ENCODE data around the gene KSR2. TPM values are rescaled to one million over a fixed set of nuclear protein-coding genes. Genes with fewer than 3 reads are reported as not detected.

Gene KSR2
- not detected in 2 replicates for polyA plus RNA-seq (2011; rRNA removed)
- not detected in 2 replicates for polyA minus RNA-seq (2011; rRNA and poly(A)+ RNA removed)

- H3K4me3 ChIP-seq (ENCODE audit: low read depth, low read length), result peak within 1 kb of the TSS; percentile 34
- H3K36me3 ChIP-seq (ENCODE audit: control insufficient read depth, insufficient read depth, low read length), result no peaks in the 10 kb centered on the region
- ChIA-PET CTCF (no interaction called here), POLR2A (no interaction called here)
- no peak for DNase-seq (ENCODE audit: low read depth)
- TF ChIP-seq CTCF (IDR thresholded peaks at IDR 0.05; ENCODE audit: insufficient read depth, low read depth, low read length), result no peak
- H3K27me3 ChIP-seq (ENCODE audit: control insufficient read depth, insufficient read depth, low read length), result peaks cover 9% of the 10 kb centered on the region
These were observed at the start of gene KSR2 for GRCh38 chr12:117968826-117969659. TSS of gene KSR2 (minus strand) at chr12:117968990. CDS start at chr12:117968255, 735 bp downstream.

- no peak for TF ChIP-seq CTCF (IDR thresholded peaks at IDR 0.05; ENCODE audit: insufficient read depth, low read depth, low read length)
- no peak for DNase-seq (ENCODE audit: low read depth)
- ChIA-PET POLR2A (no interaction called here), CTCF (no interaction called here)
- no peak overlapping the region for H3K4me3 ChIP-seq (ENCODE audit: low read depth, low read length)
- H3K27me3 ChIP-seq (ENCODE audit: control insufficient read depth, insufficient read depth, low read length), result no peaks in the 10 kb centered on the region
- H3K36me3 ChIP-seq (ENCODE audit: control insufficient read depth, insufficient read depth, low read length), result no peaks in the 10 kb centered on the region; the same call in 1 of the 2 replicates
These were observed 49.1 kb upstream of the KSR2 start for GRCh38 chr12:118017926-118018325.

- CTCF ChIA-PET, result interaction anchor here (1.4 to 1.5 kb wide), 3 partner anchors 16 to 160 kb away, joined by 4 to 5 read pairs (median 4); no protein-coding TSS in a partner anchor
- no peak for TF ChIP-seq CTCF (IDR thresholded peaks at IDR 0.05; ENCODE audit: insufficient read depth, low read depth, low read length)
- peak; percentile 76 for DNase-seq (ENCODE audit: low read depth)
- Histone ChIP-seq H3K4me3 (ENCODE audit: low read depth, low read length) (peak within 1 kb of the TSS; percentile 95), H3K27me3 (ENCODE audit: control insufficient read depth, insufficient read depth, low read length) (no peaks in the 10 kb centered on the region), H3K36me3 (ENCODE audit: control insufficient read depth, insufficient read depth, low read length) (no peaks in the 10 kb centered on the region; the same call in 1 of the 2 replicates)
- POLR2A ChIA-PET, result interaction anchor here (0.7 kb wide), 1 partner anchor 13 kb away, joined by 7 read pairs; no protein-coding TSS in a partner anchor
These were observed 47.9 kb upstream of the KSR2 start, which contains the start of gene RFC5 for GRCh38 chr12:118016424-118017264. TSS of gene RFC5 (plus strand) at chr12:118016703. CDS start at chr12:118016828, 125 bp downstream.

- DNase-seq (ENCODE audit: low read depth), result no peak
- ChIA-PET POLR2A (interaction anchor here (0.7 kb wide), 1 partner anchor 12 kb away, joined by 7 read pairs; no protein-coding TSS in a partner anchor), CTCF (interaction anchor here (1.4 to 1.5 kb wide), 3 partner anchors 17 to 159 kb away, joined by 4 to 5 read pairs (median 4); no protein-coding TSS in a partner anchor)
- TF ChIP-seq CTCF (IDR thresholded peaks at IDR 0.05; ENCODE audit: insufficient read depth, low read depth, low read length), result no peak
- peak overlapping the region; percentile 95 for H3K4me3 ChIP-seq (ENCODE audit: low read depth, low read length)
- H3K27me3 ChIP-seq (ENCODE audit: control insufficient read depth, insufficient read depth, low read length), result no peaks in the 10 kb centered on the region
- H3K36me3 ChIP-seq (ENCODE audit: control insufficient read depth, insufficient read depth, low read length), result no peaks in the 10 kb centered on the region; the same call in 1 of the 2 replicates
These were observed 47.2 kb upstream of the KSR2 start for GRCh38 chr12:118015944-118016343.

Measured in BJ (cell line).